Stimulated activated CD4-positive, alpha-beta T cell treated with anti-CD3 and anti-CD28 coated beads, Interleukin-4, amount 100 ng/mL, for 1 hour (primary cell): Measurements from ENCODE around the gene SFSWAP.
A peak's percentile ranks its signal among the peaks of the same experiment; 100 is the strongest.

Experiments used
- DNase-seq: peaks from one replicate; pipeline ENCODE4 v3.0.0-alpha.2; 2020

The SFSWAP gene

GRCh38 chr12:131818821-131819585, 108.1 kb downstream of the SFSWAP start:
- no peak for DNase-seq

GRCh38 chr12:131824450-131824849, 113.6 kb downstream of the SFSWAP start:
- DNase-seq = no peak

GRCh38 chr12:131825146-131825892, 114.4 kb downstream of the SFSWAP start:
- no peak for DNase-seq

DNA sequence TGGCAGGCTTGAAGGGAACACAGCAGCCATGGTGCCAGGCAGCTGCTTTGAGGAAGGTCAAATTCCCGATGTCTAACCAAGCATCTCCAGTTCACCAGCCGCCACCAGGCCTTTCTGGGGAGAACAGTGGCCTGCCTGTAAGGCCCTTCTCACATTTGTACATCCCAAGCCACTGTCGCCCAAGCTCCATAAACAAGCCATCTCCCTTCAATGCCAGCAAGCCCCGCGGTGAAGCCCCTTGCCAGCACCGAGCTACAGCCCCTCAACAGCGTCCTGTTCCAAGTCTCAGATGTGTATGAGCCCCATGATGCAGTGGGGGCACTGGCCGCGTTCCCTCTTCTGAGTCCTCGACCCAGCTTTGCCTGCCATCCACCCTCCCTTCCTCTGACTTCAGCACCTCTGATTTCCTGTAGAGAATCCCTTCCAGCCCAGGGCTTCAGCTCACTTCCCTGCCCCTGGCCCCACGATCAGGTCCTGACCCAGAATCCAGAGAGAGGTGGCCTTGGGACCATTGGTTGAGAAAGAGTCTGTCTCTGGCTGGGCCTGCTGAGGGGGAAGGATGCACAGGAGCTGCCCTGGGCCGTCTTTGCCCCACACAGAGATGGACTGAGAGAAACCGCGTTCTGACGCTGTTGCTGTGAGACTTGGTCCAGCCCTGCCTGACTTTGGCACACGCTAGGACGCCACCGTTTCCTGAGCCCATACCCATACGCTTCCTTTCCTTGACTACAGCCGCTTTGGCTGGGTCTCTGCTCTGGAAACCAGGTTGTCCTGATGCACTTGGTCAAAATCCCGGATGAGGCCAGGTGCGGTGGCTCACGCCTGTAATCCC, 115.4 kb downstream of the SFSWAP start:
- DNase-seq = no peak

DNA sequence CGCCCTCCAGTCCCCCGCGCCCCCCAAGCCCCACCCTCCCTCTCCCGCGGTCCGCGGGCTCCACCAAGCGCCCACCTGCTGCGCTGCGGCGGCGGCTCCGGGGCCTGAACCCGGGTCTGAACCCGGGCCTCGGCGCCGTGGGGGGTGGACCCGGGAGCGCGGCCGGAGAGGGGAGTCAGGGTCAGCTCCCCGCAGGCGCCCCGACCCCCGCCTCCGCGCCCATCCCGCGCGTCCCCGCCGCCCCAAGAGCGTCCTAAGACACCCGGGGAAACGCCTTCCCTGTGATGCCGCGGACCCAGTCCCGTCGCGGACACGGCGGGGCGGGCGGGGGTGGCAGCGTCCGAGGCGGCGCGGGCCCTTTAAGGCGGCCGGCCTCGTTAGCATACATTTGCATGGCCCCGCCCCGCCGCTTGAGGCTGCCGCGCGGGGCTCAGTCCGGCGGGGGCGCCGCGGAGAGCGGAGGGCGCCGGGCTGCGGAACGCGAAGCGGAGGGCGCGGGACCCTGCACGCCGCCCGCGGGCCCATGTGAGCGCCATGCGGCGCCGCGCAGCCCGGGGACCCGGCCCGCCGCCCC, 117.2 kb downstream of the SFSWAP start, which contains the start of gene MMP17:
MMP17 (plus strand) TSS at position 433 of the 574 bp plus-strand sequence; CDS start at position 535, 102 bp downstream.
- DNase-seq = peak; percentile 50

DNA sequence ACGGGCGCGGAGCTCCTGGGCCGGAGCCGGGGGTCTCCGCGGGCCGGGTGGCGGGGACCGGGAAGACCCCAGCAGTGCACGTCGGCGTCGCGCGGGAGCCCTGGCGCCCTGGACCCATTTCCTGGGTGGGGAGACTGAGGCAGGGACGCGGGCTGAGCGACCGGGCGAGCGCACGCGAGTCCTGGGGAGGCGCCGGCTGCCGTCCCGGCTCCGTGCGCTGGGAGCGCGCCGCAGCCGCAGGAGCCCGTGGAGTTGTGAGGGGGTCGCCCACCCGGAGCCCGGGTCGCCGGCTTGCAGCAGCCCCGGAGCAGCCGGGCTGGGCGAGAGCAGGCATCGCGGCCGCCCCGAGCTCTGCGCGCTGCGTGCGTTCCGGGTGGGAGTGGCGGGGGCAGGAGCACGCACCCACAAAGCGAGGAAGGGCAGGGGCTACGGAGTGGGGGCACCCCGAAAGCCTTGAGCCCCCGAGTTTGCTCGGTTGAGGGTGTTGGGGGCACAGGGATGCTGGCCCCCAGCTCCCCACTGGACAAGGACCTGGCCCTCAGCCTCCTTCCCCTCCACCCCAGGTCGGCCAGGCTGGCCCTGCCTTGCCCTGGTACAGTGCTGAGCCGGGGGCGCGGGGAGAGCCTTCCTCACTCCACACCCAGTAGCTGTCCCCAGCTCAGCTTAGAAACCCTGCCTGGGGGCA, 117.9 kb downstream of the SFSWAP start:
- DNase-seq = peak; percentile 23

GRCh38 chr12:131829356-131829747, 118.5 kb downstream of the SFSWAP start:
- DNase-seq = no peak

DNA sequence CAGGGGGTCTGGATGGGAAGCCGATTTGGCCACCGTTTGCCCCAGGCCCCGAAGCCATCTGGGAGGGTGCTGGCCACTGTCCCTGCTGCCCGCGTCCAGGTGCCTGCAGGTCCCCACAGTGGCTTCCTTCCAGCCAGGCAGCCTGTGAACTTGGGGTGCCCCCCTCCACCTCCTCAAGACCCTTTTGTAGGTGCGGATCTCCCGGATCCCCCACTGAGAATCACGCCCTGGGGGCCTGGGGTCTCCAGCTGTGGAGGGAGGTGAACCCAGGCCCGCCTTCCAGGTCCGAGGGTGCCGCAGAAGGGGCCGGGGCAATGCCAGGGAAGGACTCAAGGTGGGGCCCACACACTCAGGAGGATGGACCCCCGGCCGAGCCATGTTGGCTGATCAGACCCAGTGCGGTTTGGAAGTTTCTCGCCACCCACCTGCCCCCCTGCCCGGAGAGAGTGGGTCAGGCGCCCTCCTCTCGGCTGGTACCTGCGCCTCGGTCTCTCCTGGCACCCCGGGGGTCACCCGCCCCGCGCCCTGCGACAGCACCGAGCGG, 119.0 kb downstream of the SFSWAP start:
- DNase-seq = no peak

DNA sequence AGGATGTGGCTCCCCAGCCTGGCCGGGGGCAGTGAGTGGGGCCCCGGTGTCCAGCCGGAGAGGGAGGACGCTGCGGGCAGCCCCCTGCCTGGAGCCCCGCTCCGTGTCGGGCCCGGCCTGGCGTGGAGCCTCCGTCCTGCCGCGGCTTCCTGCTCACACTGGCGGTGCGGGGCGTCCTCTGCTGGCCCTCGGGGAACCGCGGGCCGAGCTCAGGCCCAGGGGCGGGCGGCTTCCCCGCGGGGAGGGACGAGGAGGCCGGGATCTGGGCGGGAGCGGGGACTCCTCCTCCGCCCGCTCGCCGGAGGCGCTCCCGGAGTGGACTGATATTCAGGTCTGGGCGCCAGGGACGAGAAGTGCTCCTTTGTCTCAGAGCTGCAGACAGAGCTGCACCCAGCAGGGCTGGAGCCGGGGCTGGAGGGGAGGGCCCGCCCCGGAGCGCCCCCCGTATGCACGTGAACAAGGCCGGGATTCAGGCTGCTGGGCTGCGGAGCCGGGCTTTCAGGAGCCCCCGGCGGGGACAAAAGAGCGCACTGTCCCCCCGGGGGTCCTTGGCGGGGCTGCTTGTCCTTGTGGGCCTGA, 119.5 kb downstream of the SFSWAP start:
- peak; percentile 24 for DNase-seq

DNA sequence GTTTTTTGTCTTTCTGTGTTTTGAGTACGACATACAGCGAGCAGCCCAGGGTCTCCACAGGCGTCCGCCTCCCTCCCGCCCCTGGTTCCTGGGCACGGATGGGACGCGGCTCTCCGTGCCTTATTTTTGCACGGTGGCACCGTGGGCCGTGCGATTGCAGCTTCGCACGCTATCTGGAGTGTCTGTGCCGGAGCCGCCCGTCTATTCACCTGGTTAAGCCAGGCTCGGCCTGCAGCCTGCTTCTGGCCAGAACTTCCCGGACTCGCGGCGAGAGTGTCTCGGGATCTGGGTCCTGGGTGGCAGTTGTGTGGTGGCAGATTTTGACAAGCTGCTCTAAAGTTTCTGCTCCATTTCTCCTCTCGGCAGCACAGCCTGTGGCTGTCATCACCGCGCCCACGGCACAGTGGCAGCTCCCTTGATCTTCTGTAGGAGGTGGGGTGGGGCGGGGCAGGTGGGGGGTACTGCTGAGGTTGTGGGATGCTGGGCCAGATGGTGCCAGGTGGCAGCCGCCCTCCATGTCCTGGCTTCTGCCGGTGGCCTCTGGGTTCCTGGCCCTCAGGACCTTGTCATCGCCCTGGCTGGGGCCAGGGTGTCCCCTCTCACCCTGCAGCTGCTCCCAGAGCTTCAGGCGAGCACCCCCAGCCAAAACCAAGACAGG, 120.2 kb downstream of the SFSWAP start:
- peak; percentile 56 for DNase-seq

GRCh38 chr12:131831635-131832041, 120.7 kb downstream of the SFSWAP start:
- DNase-seq = no peak

GRCh38 chr12:131832321-131833231, 121.7 kb downstream of the SFSWAP start:
- no peak for DNase-seq

DNA sequence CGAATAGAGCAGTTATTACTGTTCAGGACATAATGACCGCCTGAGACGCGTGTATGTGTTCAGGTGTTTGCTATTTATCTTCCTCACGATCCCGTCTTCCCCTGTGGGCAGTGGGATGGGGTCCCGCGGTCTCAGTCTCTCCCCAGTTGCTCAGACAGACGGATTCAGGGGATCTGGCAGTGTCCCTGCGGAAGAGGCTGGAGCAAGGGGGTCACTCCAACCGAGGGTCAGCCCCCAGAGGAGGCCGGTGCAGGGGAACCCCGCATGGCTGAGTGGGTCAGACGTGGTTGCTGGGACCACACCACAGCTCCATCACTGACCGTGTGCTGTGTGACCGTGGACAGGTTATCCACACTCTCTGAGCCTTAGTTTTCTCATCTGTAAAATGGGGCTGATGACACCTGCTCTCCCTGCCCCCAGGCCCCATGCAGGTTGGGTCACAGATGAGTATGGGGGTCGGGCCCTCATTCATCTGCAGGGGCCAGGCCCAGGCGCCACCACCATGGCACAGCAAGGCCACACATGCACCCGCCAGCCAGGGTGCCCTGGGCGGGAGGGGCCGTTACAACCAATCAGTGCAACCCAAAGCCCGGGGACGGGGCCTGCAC, 122.5 kb downstream of the SFSWAP start:
- DNase-seq = no peak

- no peak for DNase-seq
Observed at GRCh38 chr12:131833896-131834641, 123.2 kb downstream of the SFSWAP start.

- DNase-seq = no peak
Observed at GRCh38 chr12:131834798-131835615, 124.1 kb downstream of the SFSWAP start.

GRCh38 chr12:131835616-131836171, 124.8 kb downstream of the SFSWAP start:
- no peak for DNase-seq

GRCh38 chr12:131836193-131836592, 125.3 kb downstream of the SFSWAP start:
- DNase-seq = no peak
